ENCODE data around the gene TMPRSS13. TPM values are rescaled to one million over a fixed set of nuclear protein-coding genes. Genes with fewer than 3 reads are reported as not detected.
"Not testable (repeated sequence)": the region's sequence is repeated elsewhere in the genome, so short reads cannot be mapped to it uniquely, and the experiment has no call there.

Gene TMPRSS13
- polyA plus RNA-seq, 2 of the 4 experiments (the other 2 are of a cell fraction): not detected

DNA sequence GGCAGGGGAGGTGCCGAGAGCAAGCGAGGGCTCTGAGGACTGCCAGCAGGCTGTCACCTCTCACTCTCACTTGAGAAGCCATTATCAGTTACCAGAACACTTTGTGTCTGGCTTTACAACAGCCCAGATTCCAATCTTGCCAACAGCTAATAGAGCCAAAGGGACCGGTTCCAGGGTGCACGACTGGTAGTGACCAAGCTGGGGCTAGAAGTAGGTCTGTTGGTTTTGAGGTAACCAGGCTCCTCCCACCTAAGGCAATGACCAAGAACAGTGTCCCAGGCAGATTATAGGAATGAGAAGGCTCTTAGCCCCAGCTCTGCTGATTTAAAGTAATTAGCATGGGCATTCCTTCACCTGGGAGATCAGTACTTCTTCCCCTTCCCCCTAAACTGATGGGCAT, 49.8 kb upstream of the TMPRSS13 start (continued):
- TF ChIP-seq POLR2AphosphoS2 (conservative IDR thresholded peaks at IDR 0.05; ENCODE audit: low read length): no peak

DNA sequence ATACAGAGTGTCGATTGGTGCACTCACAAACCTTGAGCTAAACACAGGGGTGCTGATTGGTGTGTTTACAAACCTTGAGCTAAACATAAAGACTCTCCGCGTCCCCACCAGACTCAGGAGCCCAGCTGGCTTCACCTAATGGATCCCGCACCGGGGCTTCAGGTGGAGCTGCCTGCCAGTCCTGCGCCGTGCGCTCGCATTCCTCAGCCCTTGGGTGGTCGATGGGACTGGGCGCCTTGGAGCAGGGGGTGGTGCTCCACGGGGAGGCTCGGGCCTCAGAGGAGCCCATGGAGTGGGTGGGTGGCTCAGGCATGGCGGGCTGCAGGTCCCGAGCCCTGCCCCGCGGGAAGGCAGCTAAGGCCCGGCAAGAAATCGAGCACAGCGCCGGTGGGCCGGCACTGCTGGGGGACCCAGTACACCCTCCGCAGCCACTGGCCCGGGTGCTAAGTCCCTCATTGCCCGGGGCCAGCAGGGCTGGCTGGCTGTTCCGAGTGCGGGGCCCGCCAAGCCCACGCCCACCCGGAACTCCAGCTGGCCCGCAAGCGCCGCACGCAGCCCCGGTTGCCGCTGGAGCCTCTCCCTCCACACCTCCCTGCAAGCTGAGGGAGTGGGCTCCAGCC, 49.2 kb upstream of the TMPRSS13 start:
- DNase-seq (ENCODE audit: low read depth in 1 of 2, low spot score in 1 of 2); H3K4me2 ChIP-seq; H3K4me1 ChIP-seq; FAIRE-seq; H3K27ac ChIP-seq; ATAC-seq; POLR2A ChIA-PET; H3K4me3 ChIP-seq; H3K9me3 ChIP-seq: not testable (repeated sequence)
- CTCF ChIA-PET: interaction anchor here (1.0 to 1.7 kb wide), 3 partner anchors 10 to 75 kb away, joined by 3 to 5 read pairs (median 3); no protein-coding TSS in a partner anchor
- 88% methylated on average over 3 of the region's 36 CpGs for WGBS (ENCODE audit: missing lambda C conversion rate)

GRCh38 chr11:117977612-117978264, 48.5 kb upstream of the TMPRSS13 start:
- ATAC-seq; FAIRE-seq; H3K4me2 ChIP-seq; H3K4me1 ChIP-seq; H3K9me3 ChIP-seq; DNase-seq (ENCODE audit: low read depth in 1 of 2, low spot score in 1 of 2); H3K4me3 ChIP-seq; H3K27ac ChIP-seq; POLR2A ChIA-PET: not testable (repeated sequence)
- CTCF ChIA-PET: interaction anchor here (1.0 kb wide), 1 partner anchor 10 kb away, joined by 3 read pairs; no protein-coding TSS in a partner anchor
- 84% methylated on average over 23 of the region's 23 CpGs for WGBS (ENCODE audit: missing lambda C conversion rate)

- ChIA-PET POLR2A (no interaction called here), CTCF (no interaction called here)
- WGBS (ENCODE audit: missing lambda C conversion rate): 61% methylated on average over 5 of the region's 5 CpGs
- ATAC-seq (no peak), FAIRE-seq (no peak), DNase-seq (ENCODE audit: low read depth in 1 of 2, low spot score in 1 of 2) (no peak)
- Histone ChIP-seq H3K4me2 (no peak overlapping the region), H3K4me1 (peaks cover 9% of the 10 kb centered on the region; the same call in 1 of the 3 replicates), H3K27ac (no peak overlapping the region), H3K9me3 (no peaks in the 10 kb centered on the region), H3K4me3 (no peak overlapping the region)
- TF ChIP-seq RAD21 (conservative IDR thresholded peaks at IDR 0.05 in 1 of 2, IDR thresholded peaks at IDR 0.05 in 1 of 2) (no peak), HOXA7 (CRISPR knock-in tag; IDR thresholded peaks at IDR 0.05) (no peak), NFE2L2 (conservative IDR thresholded peaks at IDR 0.05; ENCODE audit: low read length) (no peak), FOSB (CRISPR knock-in tag; IDR thresholded peaks at IDR 0.05) (no peak), CBX8 (IDR thresholded peaks at IDR 0.05) (no peak), CBX2 (IDR thresholded peaks at IDR 0.05; ENCODE audit: borderline replicate concordance, low read depth) (no peak), ZNF302 (CRISPR knock-in tag; IDR thresholded peaks at IDR 0.05) (no peak), BCL3 (IDR thresholded peaks at IDR 0.05) (no peak), EHMT2 (IDR thresholded peaks at IDR 0.05; ENCODE audit: low read depth) (no peak), TFCP2L1 (CRISPR knock-in tag; IDR thresholded peaks at IDR 0.05) (no peak), FOSL2 (IDR thresholded peaks at IDR 0.05) (no peak), FOSL2 (CRISPR knock-in tag; IDR thresholded peaks at IDR 0.05) (no peak), NR3C1 (IDR thresholded peaks at IDR 0.05) (no peak), HDAC2 (IDR thresholded peaks at IDR 0.05) (no peak), RFX5 (IDR thresholded peaks at IDR 0.05) (no peak), ATOH8 (CRISPR knock-in tag; IDR thresholded peaks at IDR 0.05; ENCODE audit: low read depth) (no peak)
These were observed 47.8 kb upstream of the TMPRSS13 start for GRCh38 chr11:117977029-117977428.

All from A549 (cell line).